Measurements from ENCODE around the gene KLF11.

DNA sequence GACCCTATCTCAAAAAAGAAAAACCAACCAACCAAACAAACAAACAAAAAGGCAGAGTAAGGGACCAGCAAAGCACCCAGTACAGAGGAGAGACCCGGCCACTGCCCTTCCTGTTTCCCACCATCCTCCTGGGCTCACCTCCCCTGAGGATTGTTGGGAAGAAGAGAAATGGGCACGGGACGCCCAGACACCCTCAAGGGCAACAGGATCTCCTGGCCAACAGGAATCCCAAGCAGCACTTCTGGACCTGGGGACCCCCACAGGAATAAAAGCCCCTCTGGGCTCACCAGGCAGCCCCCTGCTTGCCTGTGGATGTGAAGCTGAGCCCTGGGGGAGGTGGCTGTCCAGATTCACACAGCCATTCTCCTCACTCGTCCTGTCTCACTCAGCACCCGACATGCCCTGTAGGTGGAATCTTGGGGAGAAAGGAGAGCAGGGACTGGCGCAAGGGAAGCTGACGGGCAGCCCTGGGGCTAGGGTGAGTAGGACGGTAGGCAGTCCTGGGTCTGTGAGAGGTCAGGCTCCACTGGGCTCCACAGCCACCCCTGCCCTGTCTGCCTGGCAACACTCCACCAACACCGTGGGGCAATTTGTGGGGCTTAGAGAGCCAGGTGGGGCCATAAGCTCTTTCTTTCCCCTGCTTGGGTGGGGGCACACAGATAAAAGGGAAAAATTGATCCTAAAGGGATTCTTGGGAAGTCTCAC, 18.0 kb downstream of the KLF11 start:
- TF ChIP-seq FOXK2 (IDR thresholded peaks at IDR 0.05) (no peak), SP1 (IDR thresholded peaks at IDR 0.05) (no peak), BHLHE40 (IDR thresholded peaks at IDR 0.05; ENCODE audit: borderline replicate concordance) (no peak), FOXA1 (IDR thresholded peaks at IDR 0.05) (no peak), FOXM1 (IDR thresholded peaks at IDR 0.05; ENCODE audit: borderline replicate concordance) (no peak), L3MBTL2 (conservative IDR thresholded peaks at IDR 0.05) (no peak), ZNF384 (IDR thresholded peaks at IDR 0.05) (no peak), ARNT (IDR thresholded peaks at IDR 0.05) (no peak), NFRKB (IDR thresholded peaks at IDR 0.05) (no peak), TARDBP (IDR thresholded peaks at IDR 0.05) (no peak), ELF4 (IDR thresholded peaks at IDR 0.05) (no peak)

All from HEK293T (cell line).